Activated naive CD4-positive, alpha-beta T cell treated with anti-CD3 and anti-CD28 coated beads, Interleukin-2, amount 10 ng/mL, durations not matched to agents 7 days and 5 days (primary cell): ENCODE data around the gene GALNT4.

Source experiments
- CTCF ChIA-PET: fragments of 350-600 bp; sonication (Branson Sonifier 250); formaldehyde crosslinking; loops from one replicate; lab custom pipeline; 2021; ENCODE audit warnings: antibody characterized with exemption; lab: Charles Lee
- DNase-seq: peaks from one replicate; pipeline ENCODE4 v3.0.0-alpha.2; 2020
- H3K27ac Mint-ChIP-seq: one replicate; pipeline ENCODE4 v1.8.0; 2021; ENCODE audit warnings: mild to moderate bottlenecking, moderate library complexity, mixed read lengths
- H3K27me3 Mint-ChIP-seq: one replicate; pipeline ENCODE4 v1.8.0; 2021; ENCODE audit warnings: mild to moderate bottlenecking, mixed read lengths
- H3K36me3 Mint-ChIP-seq: one replicate; pipeline ENCODE4 v1.8.0; 2021; ENCODE audit warnings: mixed read lengths
- H3K4me1 Mint-ChIP-seq: one replicate; pipeline ENCODE4 v1.8.0; 2021; ENCODE audit warnings: mixed read lengths
- H3K4me3 Mint-ChIP-seq: one replicate; pipeline ENCODE4 v1.8.0; 2021; ENCODE audit warnings: mild to moderate bottlenecking, moderate library complexity, mixed read lengths
- H3K9me3 Mint-ChIP-seq: one replicate; pipeline ENCODE4 v1.8.0; 2021; ENCODE audit warnings: mixed read lengths

Gene GALNT4

GRCh38 chr12:89524541-89525304, at the start of gene GALNT4:
Gene GALNT4 (minus strand): TSS chr12:89524796. CDS start chr12:89524549, 247 bp downstream.
- no peaks in the 10 kb centered on the region for H3K27me3 Mint-ChIP-seq
- H3K9me3 Mint-ChIP-seq, result no peaks in the 10 kb centered on the region
- CTCF ChIA-PET, result interaction anchor here (0.6 to 10.3 kb wide), 16 partner anchors 8 to 506 kb away, joined by 3 to 125 read pairs (median 3); partner anchors contain the start of gene ATP2B1
- H3K36me3 Mint-ChIP-seq, result peaks cover 39% of the 10 kb centered on the region
- peaks cover 68% of the 10 kb centered on the region for H3K4me1 Mint-ChIP-seq
- peak within 1 kb of the TSS; percentile 92 for H3K27ac Mint-ChIP-seq
- H3K4me3 Mint-ChIP-seq, result peak within 1 kb of the TSS; percentile 95
- DNase-seq, result peak; percentile 86

GRCh38 chr12:89573051-89573810, 48.6 kb upstream of the GALNT4 start:
- H3K4me3 Mint-ChIP-seq, result no peak overlapping the region
- no peaks in the 10 kb centered on the region for H3K9me3 Mint-ChIP-seq
- CTCF ChIA-PET, result interaction anchor here (0.8 kb wide), 1 partner anchor 532 kb away, joined by 4 read pairs; no protein-coding TSS in a partner anchor
- DNase-seq, result no peak
- no peak overlapping the region for H3K27ac Mint-ChIP-seq
- H3K4me1 Mint-ChIP-seq, result no peaks in the 10 kb centered on the region
- H3K27me3 Mint-ChIP-seq, result no peaks in the 10 kb centered on the region
- no peaks in the 10 kb centered on the region for H3K36me3 Mint-ChIP-seq

- Mint-ChIP-seq H3K27me3 (no peaks in the 10 kb centered on the region), H3K27ac (no peak overlapping the region), H3K36me3 (no peaks in the 10 kb centered on the region), H3K4me3 (no peak overlapping the region), H3K4me1 (no peaks in the 10 kb centered on the region), H3K9me3 (no peaks in the 10 kb centered on the region)
- CTCF ChIA-PET, result interaction anchor here (0.8 kb wide), 1 partner anchor 20 kb away, joined by 3 read pairs; no protein-coding TSS in a partner anchor
- DNase-seq, result no peak
These were observed 47.0 kb upstream of the GALNT4 start for GRCh38 chr12:89571491-89572195.

- DNase-seq, result no peak
- Mint-ChIP-seq H3K27ac (no peak overlapping the region), H3K27me3 (no peaks in the 10 kb centered on the region), H3K9me3 (no peaks in the 10 kb centered on the region), H3K36me3 (no peaks in the 10 kb centered on the region), H3K4me3 (no peak overlapping the region), H3K4me1 (no peaks in the 10 kb centered on the region)
- CTCF ChIA-PET, result no interaction called here
These were observed 43.9 kb upstream of the GALNT4 start for GRCh38 chr12:89568484-89568883.

- no peaks in the 10 kb centered on the region for H3K36me3 Mint-ChIP-seq
- H3K27ac Mint-ChIP-seq, result peak overlapping the region; percentile 60
- no peaks in the 10 kb centered on the region for H3K4me1 Mint-ChIP-seq
- no peak overlapping the region for H3K4me3 Mint-ChIP-seq
- CTCF ChIA-PET, result no interaction called here
- H3K9me3 Mint-ChIP-seq, result no peaks in the 10 kb centered on the region
- no peak for DNase-seq
- no peaks in the 10 kb centered on the region for H3K27me3 Mint-ChIP-seq
These were observed 43.2 kb upstream of the GALNT4 start for GRCh38 chr12:89567691-89568239.

GRCh38 chr12:89566615-89567014, 42.0 kb upstream of the GALNT4 start:
- no peak overlapping the region for H3K27ac Mint-ChIP-seq
- CTCF ChIA-PET, result interaction anchor here (1.5 kb wide), 1 partner anchor 99 kb away, joined by 3 read pairs; no protein-coding TSS in a partner anchor
- no peak overlapping the region for H3K4me3 Mint-ChIP-seq
- H3K4me1 Mint-ChIP-seq, result no peaks in the 10 kb centered on the region
- H3K27me3 Mint-ChIP-seq, result no peaks in the 10 kb centered on the region
- no peaks in the 10 kb centered on the region for H3K36me3 Mint-ChIP-seq
- DNase-seq, result no peak
- no peaks in the 10 kb centered on the region for H3K9me3 Mint-ChIP-seq

GRCh38 chr12:89565002-89565401, 40.4 kb upstream of the GALNT4 start:
- Mint-ChIP-seq H3K4me3 (no peak overlapping the region), H3K9me3 (no peaks in the 10 kb centered on the region), H3K36me3 (no peaks in the 10 kb centered on the region), H3K4me1 (no peaks in the 10 kb centered on the region), H3K27ac (no peak overlapping the region), H3K27me3 (no peaks in the 10 kb centered on the region)
- DNase-seq, result no peak
- CTCF ChIA-PET, result interaction anchor here (1.5 kb wide), 1 partner anchor 101 kb away, joined by 3 read pairs; no protein-coding TSS in a partner anchor

GRCh38 chr12:89559753-89560152, 35.2 kb upstream of the GALNT4 start:
- no peak for DNase-seq
- no peak overlapping the region for H3K4me3 Mint-ChIP-seq
- H3K27me3 Mint-ChIP-seq, result no peaks in the 10 kb centered on the region
- no peak overlapping the region for H3K27ac Mint-ChIP-seq
- no peaks in the 10 kb centered on the region for H3K36me3 Mint-ChIP-seq
- no peaks in the 10 kb centered on the region for H3K4me1 Mint-ChIP-seq
- CTCF ChIA-PET, result interaction anchor here (1.4 kb wide), 1 partner anchor 16 kb away, joined by 4 read pairs; no protein-coding TSS in a partner anchor
- no peaks in the 10 kb centered on the region for H3K9me3 Mint-ChIP-seq

GRCh38 chr12:89556976-89557375, 32.4 kb upstream of the GALNT4 start:
- CTCF ChIA-PET, result no interaction called here
- Mint-ChIP-seq H3K4me1 (no peaks in the 10 kb centered on the region), H3K36me3 (no peaks in the 10 kb centered on the region)

GRCh38 chr12:89552376-89552775, 27.8 kb upstream of the GALNT4 start:
- Mint-ChIP-seq H3K9me3 (no peaks in the 10 kb centered on the region), H3K4me1 (no peaks in the 10 kb centered on the region), H3K36me3 (no peaks in the 10 kb centered on the region), H3K27me3 (no peaks in the 10 kb centered on the region), H3K27ac (no peak overlapping the region), H3K4me3 (no peak overlapping the region)
- CTCF ChIA-PET, result interaction anchor here (0.6 to 0.9 kb wide), 2 partner anchors 10 to 20 kb away, joined by 3 read pairs; no protein-coding TSS in a partner anchor
- no peak for DNase-seq

More at GRCh38 chr12:89556976-89557375, 32.4 kb upstream of the GALNT4 start:
- H3K27me3 Mint-ChIP-seq, result no peaks in the 10 kb centered on the region
- no peak overlapping the region for H3K4me3 Mint-ChIP-seq
- H3K27ac Mint-ChIP-seq, result no peak overlapping the region
- no peak for DNase-seq
- no peaks in the 10 kb centered on the region for H3K9me3 Mint-ChIP-seq

GRCh38 chr12:89551747-89552146, 27.2 kb upstream of the GALNT4 start:
- H3K27ac Mint-ChIP-seq, result no peak overlapping the region
- H3K4me1 Mint-ChIP-seq, result no peaks in the 10 kb centered on the region
- H3K27me3 Mint-ChIP-seq, result no peaks in the 10 kb centered on the region
- CTCF ChIA-PET, result interaction anchor here (0.6 to 0.9 kb wide), 2 partner anchors 9 to 21 kb away, joined by 3 read pairs; no protein-coding TSS in a partner anchor
- H3K9me3 Mint-ChIP-seq, result no peaks in the 10 kb centered on the region
- DNase-seq, result no peak
- H3K36me3 Mint-ChIP-seq, result no peaks in the 10 kb centered on the region
- H3K4me3 Mint-ChIP-seq, result no peak overlapping the region

GRCh38 chr12:89547101-89547500, 22.5 kb upstream of the GALNT4 start:
- no peak for DNase-seq
- no peaks in the 10 kb centered on the region for H3K36me3 Mint-ChIP-seq
- no peak overlapping the region for H3K27ac Mint-ChIP-seq
- no peaks in the 10 kb centered on the region for H3K27me3 Mint-ChIP-seq
- peaks cover 6% of the 10 kb centered on the region for H3K4me1 Mint-ChIP-seq
- no peak overlapping the region for H3K4me3 Mint-ChIP-seq
- H3K9me3 Mint-ChIP-seq, result no peaks in the 10 kb centered on the region
- CTCF ChIA-PET, result interaction anchor here (1.4 kb wide), 1 partner anchor 159 kb away, joined by 3 read pairs; no protein-coding TSS in a partner anchor

- Mint-ChIP-seq H3K27ac (no peak overlapping the region), H3K36me3 (no peaks in the 10 kb centered on the region), H3K27me3 (no peaks in the 10 kb centered on the region), H3K4me3 (no peak overlapping the region), H3K4me1 (peaks cover 6% of the 10 kb centered on the region), H3K9me3 (no peaks in the 10 kb centered on the region)
- no peak for DNase-seq
- CTCF ChIA-PET, result no interaction called here
These were observed 21.6 kb upstream of the GALNT4 start for GRCh38 chr12:89546151-89546550.
